Activated T-cell treated with anti-CD3 and anti-CD28 coated beads, Interleukin-2, amount 50 U/mL, for 1 hour (primary cell): ENCODE results near the gene ZNF410.

Experiments
- DNase-seq: peaks from one replicate; pipeline ENCODE4 v3.0.0-alpha.2; 2020

ZNF410 gene

GRCh38 chr14:73958591-73958990 is 71.9 kb downstream of the ZNF410 start:
- no peak for DNase-seq

GRCh38 chr14:73961192-73961591 is 74.5 kb downstream of the ZNF410 start:
- no peak for DNase-seq

GRCh38 chr14:73965216-73965615 is 78.6 kb downstream of the ZNF410 start:
- no peak for DNase-seq

- no peak for DNase-seq
Observed at GRCh38 chr14:73968885-73969284, 82.2 kb downstream of the ZNF410 start.

GRCh38 chr14:73973497-73973896 is 86.8 kb downstream of the ZNF410 start:
- DNase-seq = no peak

- DNase-seq = no peak
Observed at GRCh38 chr14:73976125-73976524, 89.5 kb downstream of the ZNF410 start.

- DNase-seq = no peak
Observed at GRCh38 chr14:73977896-73978295, 91.2 kb downstream of the ZNF410 start.
